ELF-1 (cell line): ENCODE data around the gene SLC25A27.

Source experiments
- DNase-seq: peaks from one replicate; pipeline ENCODE4 v3.0.0-alpha.2; 2016; ENCODE audit warnings: low read depth, low spot score

Gene SLC25A27

DNA sequence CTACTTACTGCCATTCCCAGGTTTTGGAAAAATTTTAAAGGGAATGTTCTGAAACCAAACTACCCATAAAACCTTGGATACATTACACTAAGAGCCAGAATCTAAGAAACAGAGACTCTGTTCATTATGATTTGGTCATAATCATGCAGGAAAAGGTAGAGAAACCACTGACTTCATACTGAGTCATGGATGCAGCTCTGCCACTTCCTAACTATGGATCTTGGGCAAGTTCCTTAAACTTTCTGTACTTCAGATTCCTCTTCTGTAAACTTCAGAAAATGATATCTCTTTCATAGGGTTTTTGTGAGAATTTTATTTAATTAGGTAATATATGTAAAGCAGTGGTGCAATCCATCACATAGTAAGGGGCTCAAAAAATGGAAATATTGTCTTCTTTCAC is 62.4 kb downstream of the SLC25A27 start:
- no peak for DNase-seq

DNA sequence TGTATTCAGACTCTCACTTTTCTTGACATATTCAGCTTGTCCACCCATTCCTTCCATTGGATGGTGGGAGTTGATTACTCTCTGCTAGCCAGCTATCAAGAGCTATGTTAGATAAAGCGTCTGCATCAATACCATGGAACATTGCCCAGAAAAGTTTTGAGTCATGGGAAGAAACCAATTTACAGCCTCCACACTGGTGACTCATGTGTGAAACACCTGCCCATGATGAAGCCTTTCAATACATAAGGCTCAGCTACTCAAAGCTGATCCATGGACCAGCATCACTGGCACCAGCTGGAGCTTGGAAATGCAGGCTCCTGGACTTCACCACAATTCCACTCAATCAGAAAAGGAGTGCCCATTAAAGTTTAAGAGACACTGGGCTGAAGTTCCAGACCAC is 66.3 kb downstream of the SLC25A27 start:
- DNase-seq, result no peak

DNA sequence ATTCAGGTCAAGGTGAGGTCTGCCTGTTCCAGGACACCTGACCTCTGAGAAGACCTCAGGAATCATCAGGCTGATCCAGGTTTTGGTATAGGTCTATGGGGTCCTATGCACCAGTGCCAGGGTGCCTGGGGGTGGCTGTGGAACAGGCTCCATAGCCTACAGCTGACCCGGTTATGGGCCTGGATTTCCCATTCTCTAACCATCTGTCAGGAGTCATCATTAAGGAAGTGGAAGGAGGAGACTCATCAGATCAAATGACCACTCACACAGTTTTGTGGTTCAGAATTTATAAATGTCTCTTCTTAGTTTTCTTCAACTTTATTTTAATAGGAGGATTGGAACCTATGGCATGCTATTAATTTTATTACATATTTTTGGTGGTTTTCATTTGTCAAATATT is 67.6 kb downstream of the SLC25A27 start:
- no peak for DNase-seq
